Measurements from ENCODE around the gene VCAM1.

GRCh38 chr1:100703052-100703451 lies 16.5 kb upstream of the VCAM1 start:
- TF ChIP-seq CTCF (IDR thresholded peaks at IDR 0.05; ENCODE audit: insufficient read depth, low read length, poor library complexity, severe bottlenecking) = no peak
- no peak for TF ChIP-seq EZH2phosphoT487 (conservative IDR thresholded peaks at IDR 0.05; ENCODE audit: low read length)

All from SU-DHL-6 (cell line).